Mucosa of descending colon (tissue), 3 donors: ENCODE measurements around the gene MAN2B2. TPM values are rescaled to one million over a fixed set of nuclear protein-coding genes. Genes with fewer than 3 reads are reported as not detected.

Experiments used
- ATAC-seq: fragments of 200-7000 bp; cut with Tn5 transposase; one replicate; pipeline ENCODE4 v1.9.1; 2020; ENCODE audit warnings: mild to moderate bottlenecking, moderate library complexity
- DNase-seq, 3 donors: peaks; one replicate each; pipeline ENCODE4 v3.0.0-alpha.2; 2020
- H3K36me3 ChIP-seq: fragments of 200-600 bp; one replicate; pipeline ENCODE4 v1.8.0; 2021; ENCODE audit warnings: low read depth, mild to moderate bottlenecking
- H3K4me1 ChIP-seq: fragments of 200-600 bp; one replicate; pipeline ENCODE4 v1.8.0; 2021; ENCODE audit warnings: low read depth, mild to moderate bottlenecking
- H3K4me3 ChIP-seq: fragments of 200-600 bp; one replicate; pipeline ENCODE4 v1.8.0; 2021; ENCODE audit warnings: mild to moderate bottlenecking
- H3K9me3 ChIP-seq: fragments of 200-600 bp; one replicate; pipeline ENCODE4 v1.8.0; 2021; ENCODE audit warnings: mild to moderate bottlenecking
- CTCF ChIP-seq: fragments of 200-600 bp; IDR thresholded peaks from one replicate; pipeline ENCODE4 v1.8.0; 2022; ENCODE audit warnings: antibody characterized with exemption, mild to moderate bottlenecking
- intact Hi-C, 2 donors: fragments of 100-400 bp; cut with DNase I in 1 of 2; cut with micrococcal nuclease in 1 of 2; formaldehyde crosslinking; loops; one replicate each; pipeline versions ENCODE4 v1.11.0 to v1.11.1; 2022; cut with DNase I, micrococcal nuclease
- total RNA-seq, 3 donors: library from RNA; stranded (reverse); fragmentation: NEBNext Ultra II Directional in 2 of 3; extraction: Animal tissue kit (Norgen Biotek cat#: 25700) in 2 of 3; gene quantifications; one replicate each; pipeline versions ENCODE4 v1.2.1 to v1.2.4, GENCODE V29; 2021 to 2023
- donor health status: DM: no; HTN: no; CAD: no; lungs with moderate emphysema.
- donor health status: DM: no; HTN: no; CAD: no.
- donor health status: DM: no; HTN: yes; CAD: no.

Gene MAN2B2
- total RNA-seq, 3 donors from 2014 or later, result 24.1 to 28.2 (median 27.2) TPM

DNA sequence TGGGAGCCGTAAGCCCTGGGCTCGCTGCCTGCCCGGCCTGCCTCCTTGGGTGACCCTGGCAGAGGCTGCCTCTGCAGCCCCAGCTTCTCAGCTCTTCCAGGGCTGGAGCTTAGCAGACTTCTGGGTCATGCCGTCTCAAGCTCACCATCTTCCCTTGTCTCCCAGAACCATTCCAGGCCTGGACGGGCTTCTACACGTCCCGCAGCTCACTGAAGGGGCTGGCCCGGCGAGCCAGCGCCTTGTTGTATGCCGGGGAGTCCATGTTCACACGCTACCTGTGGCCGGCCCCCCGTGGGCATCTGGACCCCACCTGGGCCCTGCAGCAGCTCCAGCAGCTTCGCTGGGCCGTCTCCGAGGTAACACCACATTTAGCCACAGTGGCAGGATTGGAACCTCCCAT is 22.0 kb downstream of the MAN2B2 start:
- intact Hi-C loops, result no loop called here
- ATAC-seq, result no peak
- DNase-seq, result no peak
- Histone ChIP-seq H3K4me1 (no peaks in the 10 kb centered on the region), H3K4me3 (no peak overlapping the region), H3K9me3 (no peaks in the 10 kb centered on the region), H3K36me3 (no peaks in the 10 kb centered on the region)
- TF ChIP-seq CTCF, result no peak

GRCh38 chr4:6598127-6598526 is 23.1 kb downstream of the MAN2B2 start:
- Histone ChIP-seq H3K4me1 (no peaks in the 10 kb centered on the region), H3K36me3 (no peaks in the 10 kb centered on the region), H3K9me3 (no peaks in the 10 kb centered on the region), H3K4me3 (no peak overlapping the region)
- TF ChIP-seq CTCF, result no peak
- intact Hi-C loops, result no loop called here
- DNase-seq (no peak), ATAC-seq (no peak)

DNA sequence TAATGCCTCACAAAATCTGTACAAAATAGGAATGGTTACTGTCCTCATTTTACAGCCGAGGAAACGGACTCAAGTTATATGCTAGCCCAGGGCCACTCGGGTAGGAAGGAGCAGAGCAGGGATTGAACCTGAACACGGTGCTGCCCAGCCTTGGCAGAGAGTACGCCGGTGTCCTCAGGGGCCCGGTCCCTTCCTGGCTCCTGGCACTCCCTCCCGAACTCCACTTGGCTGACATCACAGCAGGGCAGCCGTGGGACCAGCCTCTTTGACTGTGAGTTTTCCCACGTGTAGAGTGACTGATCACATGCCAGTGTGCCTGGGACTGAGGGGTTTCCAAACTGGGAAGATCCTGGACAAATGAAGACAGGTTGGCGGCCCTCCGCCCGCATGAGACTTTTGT is 23.7 kb downstream of the MAN2B2 start:
- DNase-seq, result no peak
- Histone ChIP-seq H3K36me3 (no peaks in the 10 kb centered on the region), H3K9me3 (no peaks in the 10 kb centered on the region), H3K4me1 (no peaks in the 10 kb centered on the region), H3K4me3 (no peak overlapping the region)
- no peak for ATAC-seq
- intact Hi-C loops, result no loop called here
- no peak for TF ChIP-seq CTCF

DNA sequence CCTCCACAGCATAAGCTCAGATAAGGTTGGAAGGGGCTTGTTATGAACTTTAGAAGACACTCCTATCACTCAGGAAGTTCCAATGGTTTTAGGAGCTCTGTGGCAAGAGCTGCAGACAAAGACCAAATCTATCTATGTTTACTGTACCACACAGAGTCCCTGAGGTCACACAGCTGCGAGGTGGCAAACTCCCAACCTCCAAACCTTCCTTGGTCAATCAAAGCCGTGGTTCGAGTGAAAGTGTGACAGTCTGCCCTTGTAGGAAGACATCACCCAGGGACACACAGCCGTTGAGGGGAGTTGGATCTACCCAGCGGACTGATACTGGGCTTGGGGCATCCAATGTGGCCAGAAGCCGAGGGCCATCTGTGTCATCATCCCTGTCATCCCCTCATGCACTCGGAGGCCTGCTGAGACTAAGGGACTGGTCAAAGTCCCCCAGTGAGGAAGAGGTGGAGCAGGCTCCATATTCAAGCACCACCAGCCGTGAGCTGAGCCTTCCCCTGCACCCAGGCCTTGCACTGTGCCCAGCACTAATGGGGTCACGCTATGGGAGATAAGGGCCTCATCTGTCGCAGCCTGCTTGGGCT is 26.8 kb downstream of the MAN2B2 start:
- TF ChIP-seq CTCF, result no peak
- no peak for ATAC-seq
- no peak for DNase-seq
- intact Hi-C loops, result no loop called here
- H3K4me1 ChIP-seq, result no peaks in the 10 kb centered on the region
- H3K9me3 ChIP-seq, result peaks cover 5% of the 10 kb centered on the region
- no peak overlapping the region for H3K4me3 ChIP-seq
- H3K36me3 ChIP-seq, result no peaks in the 10 kb centered on the region

DNA sequence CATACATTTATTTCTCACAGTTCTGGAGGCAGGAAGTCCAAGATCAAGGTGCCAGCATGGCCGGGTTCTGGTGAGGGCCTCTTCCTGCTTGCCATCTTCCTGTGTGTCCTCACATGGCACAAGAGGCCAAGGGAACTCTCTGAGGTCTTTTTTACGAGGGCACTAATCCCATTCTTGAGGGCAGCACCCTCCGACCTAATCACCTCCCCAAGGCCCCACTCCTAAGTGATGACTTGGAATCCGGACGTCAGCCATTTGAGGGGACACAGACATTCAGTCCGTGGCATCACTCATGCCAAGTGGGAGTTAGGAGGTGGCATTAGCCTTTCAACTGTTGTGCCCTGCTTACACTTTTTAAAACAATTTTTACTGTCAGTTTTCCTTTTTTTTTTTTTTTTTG is 27.3 kb downstream of the MAN2B2 start:
- no peak for TF ChIP-seq CTCF
- ATAC-seq, result no peak
- DNase-seq, result no peak
- intact Hi-C loops, result no loop called here
- H3K4me3 ChIP-seq, result no peak overlapping the region
- H3K4me1 ChIP-seq, result no peaks in the 10 kb centered on the region
- no peaks in the 10 kb centered on the region for H3K36me3 ChIP-seq
- peaks cover 5% of the 10 kb centered on the region for H3K9me3 ChIP-seq

- no peaks in the 10 kb centered on the region for H3K36me3 ChIP-seq
- H3K4me3 ChIP-seq, result no peak overlapping the region
- no peaks in the 10 kb centered on the region for H3K4me1 ChIP-seq
- no peak for DNase-seq
- no peak for TF ChIP-seq CTCF
- no peak for ATAC-seq
- intact Hi-C loops, result no loop called here
- peaks cover 5% of the 10 kb centered on the region for H3K9me3 ChIP-seq
These were observed 28.1 kb downstream of the MAN2B2 start for GRCh38 chr4:6603128-6603527.
